ENCODE results near the gene ACSS1. TPM values are rescaled to one million over a fixed set of nuclear protein-coding genes. Genes with fewer than 3 reads are reported as not detected.

The ACSS1 gene
- total RNA-seq, 1 experiment from 2014 or later = 2.3 TPM

DNA sequence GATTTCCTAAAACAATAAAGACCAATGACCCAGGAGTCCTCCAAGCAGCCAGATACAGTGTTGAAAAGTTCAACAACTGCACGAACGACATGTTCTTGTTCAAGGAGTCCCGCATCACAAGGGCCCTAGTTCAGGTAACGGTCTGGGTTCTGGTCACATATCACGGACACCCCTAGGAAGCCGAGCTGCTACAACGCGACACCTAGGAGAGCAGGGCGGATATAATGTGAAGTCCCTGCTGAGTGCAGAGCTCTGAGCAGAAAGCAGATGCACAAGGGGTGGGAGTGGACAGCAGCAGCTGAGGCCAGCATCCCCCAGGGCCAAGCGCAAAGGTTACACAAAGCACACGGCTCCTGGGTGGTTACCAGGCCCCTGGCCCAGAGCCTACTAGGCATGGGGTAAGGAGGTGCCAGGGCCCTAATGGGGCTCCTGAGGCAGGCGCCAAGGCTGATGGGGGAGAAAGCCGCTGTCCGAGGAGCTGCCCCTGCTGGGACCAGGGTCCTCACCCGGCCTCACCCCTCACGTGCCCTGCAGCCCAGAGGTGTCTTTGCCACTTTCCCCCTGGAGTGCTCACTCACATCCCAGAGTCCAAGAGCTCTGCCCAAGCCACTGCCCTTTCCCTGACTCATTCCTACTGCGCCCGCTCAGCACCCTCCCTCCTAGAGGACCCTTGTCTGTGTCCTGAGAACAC lies 100.5 kb downstream of the ACSS1 start:
- Histone ChIP-seq H2AFZ (ENCODE audit: low read length) (no peak overlapping the region), H3K27me3 (ENCODE audit: low read length) (no peaks in the 10 kb centered on the region), H3K9me3 (ENCODE audit: low read length) (no peaks in the 10 kb centered on the region), H3K4me2 (ENCODE audit: low read length) (no peak overlapping the region), H3K4me3 (ENCODE audit: low read length) (no peak overlapping the region), H3K79me2 (ENCODE audit: low read length) (no peaks in the 10 kb centered on the region), H3K9ac (ENCODE audit: low read length) (no peak overlapping the region), H3F3A (ENCODE audit: low read length, unreplicated experiment) (no peaks in the 10 kb centered on the region), H3K36me3 (ENCODE audit: low read depth, low read length) (no peaks in the 10 kb centered on the region; the same call in 1 of the 2 replicates), H4K20me1 (ENCODE audit: low read length) (no peaks in the 10 kb centered on the region), H3K9me2 (replicated peaks; ENCODE audit: low read length) (no peaks in the 10 kb centered on the region), H3K4me1 (ENCODE audit: insufficient read depth, low read length) (no peaks in the 10 kb centered on the region), H3K27ac (ENCODE audit: low read length) (no peak overlapping the region)
- intact Hi-C loops (cut with micrococcal nuclease) = no loop called here
- ChIA-PET CTCF (no interaction called here), POLR2A (ENCODE audit: unreplicated experiment) (no interaction called here)
- no TSS peak for BruUV-seq (replicated peaks)
- DNase-seq (no peak), ATAC-seq (no peak)
- TF ChIP-seq EZH2phosphoT487 (IDR thresholded peaks at IDR 0.05; ENCODE audit: borderline replicate concordance, low read length) (no peak), EZH2 (IDR thresholded peaks at IDR 0.05; ENCODE audit: low read length, unreplicated experiment) (no peak)
- TF ChIP-seq, protein P1, sequence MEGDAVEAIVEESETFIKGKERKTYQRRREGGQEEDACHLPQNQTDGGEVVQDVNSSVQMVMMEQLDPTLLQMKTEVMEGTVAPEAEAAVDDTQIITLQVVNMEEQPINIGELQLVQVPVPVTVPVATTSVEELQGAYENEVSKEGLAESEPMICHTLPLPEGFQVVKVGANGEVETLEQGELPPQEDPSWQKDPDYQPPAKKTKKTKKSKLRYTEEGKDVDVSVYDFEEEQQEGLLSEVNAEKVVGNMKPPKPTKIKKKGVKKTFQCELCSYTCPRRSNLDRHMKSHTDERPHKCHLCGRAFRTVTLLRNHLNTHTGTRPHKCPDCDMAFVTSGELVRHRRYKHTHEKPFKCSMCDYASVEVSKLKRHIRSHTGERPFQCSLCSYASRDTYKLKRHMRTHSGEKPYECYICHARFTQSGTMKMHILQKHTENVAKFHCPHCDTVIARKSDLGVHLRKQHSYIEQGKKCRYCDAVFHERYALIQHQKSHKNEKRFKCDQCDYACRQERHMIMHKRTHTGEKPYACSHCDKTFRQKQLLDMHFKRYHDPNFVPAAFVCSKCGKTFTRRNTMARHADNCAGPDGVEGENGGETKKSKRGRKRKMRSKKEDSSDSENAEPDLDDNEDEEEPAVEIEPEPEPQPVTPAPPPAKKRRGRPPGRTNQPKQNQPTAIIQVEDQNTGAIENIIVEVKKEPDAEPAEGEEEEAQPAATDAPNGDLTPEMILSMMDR (conservative IDR thresholded peaks at IDR 0.05; ENCODE audit: low read depth, low read length) = no peak

Other genes starting within 250 kb of the ACSS1 start
- gene CST7, start 108.9 kb downstream of the ACSS1 start, total RNA-seq (2014; rRNA removed) = not detected in 2 replicates
- gene APMAP, start 65.4 kb downstream of the ACSS1 start, total RNA-seq (2014; rRNA removed) = 134 and 137 TPM in 2 replicates
- not detected in 2 replicates for gene VSX1, start 24.0 kb upstream of the ACSS1 start, total RNA-seq (2014; rRNA removed)
- 122 and 150 TPM in 2 replicates for gene ENTPD6, start 137.6 kb upstream of the ACSS1 start, total RNA-seq (2014; rRNA removed)
- gene PYGB, start 189.9 kb upstream of the ACSS1 start, total RNA-seq (2014; rRNA removed) = 216 and 245 TPM in 2 replicates